ENCODE data around the gene CENPO. TPM values are rescaled to one million over a fixed set of nuclear protein-coding genes. Genes with fewer than 3 reads are reported as not detected.

The CENPO gene
- 10 to 100 TPM; 33.1 to 39.0 TPM for total RNA-seq

GRCh38 chr2:24792874-24793760 lies at the start of gene CENPO, which contains the start of gene PTRHD1:
Gene CENPO (plus strand): TSS chr2:24793425. CDS start chr2:24793920, 495 bp downstream.
Gene PTRHD1 (minus strand): TSS chr2:24793391. CDS start chr2:24793377, 14 bp downstream.

Other genes with a start within 250 kb of the CENPO start
- gene PTRHD1, start within 50 bp of the CENPO start, total RNA-seq, result 10 to 100 TPM; 34.8 to 42.3 TPM
- 10 to 100 TPM; 31.9 to 35.2 TPM for gene ADCY3, start 126.8 kb downstream of the CENPO start, total RNA-seq
- gene DNAJC27, start 178.5 kb downstream of the CENPO start, total RNA-seq, result 1 to 10 TPM; 7.3 to 8.5 TPM
- not detected for gene EFR3B, start 248.7 kb downstream of the CENPO start, total RNA-seq